Measurements from ENCODE around the gene AGBL1.

- TF ChIP-seq CTCF (IDR thresholded peaks at IDR 0.05), result no peak
- TF ChIP-seq POLR2A (IDR thresholded peaks at IDR 0.05), result no peak
These were observed 461.9 kb downstream of the AGBL1 start for GRCh38 chr15:86541540-86541939.

Measured in right lobe of liver (tissue), 4 donors.